ENCODE results near the gene ARFGAP1. TPM values are rescaled to one million over a fixed set of nuclear protein-coding genes. Genes with fewer than 3 reads are reported as not detected.

ARFGAP1 gene
- total and polyA plus RNA-seq, 2 of the 8 experiments (the other 6 are each of a cell fraction or from before 2014, with no cell fraction given), result 93.7 to 100 TPM

- H3K9me3 ChIP-seq (ENCODE audit: insufficient read depth in 2 of 2, low read depth in 1 of 2, low read length in 1 of 2), result no peaks in the 10 kb centered on the region
- H2BK12ac ChIP-seq (ENCODE audit: low read depth, low read length), result no peak overlapping the region
- no peaks in the 10 kb centered on the region for H3K23me2 ChIP-seq (ENCODE audit: low read depth, low read length)
- H3K56ac ChIP-seq (replicated peaks; ENCODE audit: insufficient read length, low read depth, low read length), result no peak overlapping the region
- TF ChIP-seq ASH2L (IDR thresholded peaks at IDR 0.05; ENCODE audit: low read length) (no peak), SP1 (IDR thresholded peaks at IDR 0.05; ENCODE audit: low read depth, low read length) (no peak), HDAC6 (IDR thresholded peaks at IDR 0.05; ENCODE audit: low read depth, low read length) (no peak), ATF3 (IDR thresholded peaks at IDR 0.05; ENCODE audit: insufficient read depth, low read depth, low read length) (no peak), SP4 (IDR thresholded peaks at IDR 0.05; ENCODE audit: low read length) (no peak), BRCA1 (IDR thresholded peaks at IDR 0.05; ENCODE audit: low read depth, low read length) (no peak), E2F6 (IDR thresholded peaks at IDR 0.05) (no peak), MAX (IDR thresholded peaks at IDR 0.05) (no peak), JUND (IDR thresholded peaks at IDR 0.05; ENCODE audit: low read length) (no peak), HDAC2 (IDR thresholded peaks at IDR 0.05; ENCODE audit: borderline replicate concordance in 1 of 2, low read depth in 2 of 2, low read length in 2 of 2) (no peak), USF2 (IDR thresholded peaks at IDR 0.05; ENCODE audit: low read length) (no peak)
- H3K4ac ChIP-seq (replicated peaks; ENCODE audit: insufficient read length, low read depth, low read length), result no peak overlapping the region
- no peaks in the 10 kb centered on the region; a peak in 1 of 7 replicates for H3K4me1 ChIP-seq (replicated peaks in 1 of 4; ENCODE audit: control insufficient read depth in 3 of 4, insufficient read depth in 4 of 4, low read length in 3 of 4)
- H2AFZ ChIP-seq (ENCODE audit: low read length), result no peak overlapping the region
- H3K14ac ChIP-seq (ENCODE audit: insufficient read length), result no peak overlapping the region
- no peak overlapping the region for H2BK20ac ChIP-seq (ENCODE audit: low read length)
- H3K4me2 ChIP-seq (ENCODE audit: insufficient read depth in 1 of 2, low read depth in 2 of 2, low read length in 2 of 2), result no peak overlapping the region
- FAIRE-seq, result no peak
- H3K27ac ChIP-seq (ENCODE audit: low read depth, low read length), result no peak overlapping the region
- H4K20me1 ChIP-seq (replicated peaks in 1 of 2; ENCODE audit: control insufficient read depth in 1 of 2, insufficient read depth in 2 of 2, low read length in 2 of 2), result no peaks in the 10 kb centered on the region
- H3K36me3 ChIP-seq (ENCODE audit: control insufficient read depth in 2 of 4, insufficient read depth in 4 of 4, low read length in 3 of 4), result no peaks in the 10 kb centered on the region
- 92% methylated on average over 13 of the region's 18 CpGs; no CpG with 5 or more reads in 1 of the 2 experiments for WGBS, 2 experiments (ENCODE audit: extremely low coverage in 1 of 2, insufficient coverage in 1 of 2, insufficient read length in 1 of 2, insufficient replicate concordance in 2 of 2, low coverage in 1 of 2, low lambda C conversion rate in 2 of 2, missing lambda C conversion rate in 1 of 2)
- H2BK120ac ChIP-seq (replicated peaks; ENCODE audit: low read depth, low read length), result no peak overlapping the region
- H3K79me2 ChIP-seq (ENCODE audit: control insufficient read depth in 1 of 2, insufficient read depth in 2 of 2, low read length in 2 of 2), result no peaks in the 10 kb centered on the region
- CTCF ChIA-PET (ENCODE audit: partially characterized antibody), result interaction anchor here (0.8 to 6.6 kb wide), 8 partner anchors 9 to 94 kb away, joined by 3 to 45 read pairs (median 4); no protein-coding TSS in a partner anchor
- no peak overlapping the region for H3K4me3 ChIP-seq (ENCODE audit: extremely low read depth in 1 of 4, insufficient read depth in 2 of 4, low read depth in 3 of 4, low read length in 4 of 4)
- no peak overlapping the region for H4K91ac ChIP-seq (replicated peaks; ENCODE audit: insufficient read length, low read length)
- no peaks in the 10 kb centered on the region for H3K79me1 ChIP-seq (ENCODE audit: low read depth, low read length)
- no peaks in the 10 kb centered on the region for H3K27me3 ChIP-seq (replicated peaks in 1 of 4; ENCODE audit: control insufficient read depth in 3 of 4, extremely low read depth in 1 of 4, insufficient read depth in 3 of 4, low read length in 3 of 4)
- H3K23ac ChIP-seq (ENCODE audit: insufficient read length), result no peak overlapping the region
- H2BK5ac ChIP-seq (ENCODE audit: low read depth, low read length), result no peak overlapping the region
- no peak for DNase-seq (ENCODE audit: low read depth in 1 of 2, low spot score in 2 of 2)
- H2BK15ac ChIP-seq (ENCODE audit: low read length), result no peak overlapping the region
- no peak overlapping the region for H2AK5ac ChIP-seq (ENCODE audit: low read depth, low read length)
- POLR2A ChIA-PET (ENCODE audit: partially characterized antibody), result no interaction called here
- H3K9ac ChIP-seq (replicated peaks in 1 of 4; ENCODE audit: extremely low read depth in 1 of 4, low read depth in 3 of 4, low read length in 3 of 4), result no peak overlapping the region
- H4K8ac ChIP-seq (ENCODE audit: extremely low read depth, insufficient read depth, low read length), result no peak overlapping the region
- no peak overlapping the region for H3K18ac ChIP-seq (ENCODE audit: extremely low read depth, low read length)
- H4K5ac ChIP-seq (ENCODE audit: insufficient read length, low read depth, low read length), result no peak overlapping the region
These were observed 45.1 kb downstream of the ARFGAP1 start for GRCh38 chr20:63317601-63318291.
